Purkinje cell (primary cell): ENCODE results near the gene ABHD4. TPM values are rescaled to one million over a fixed set of nuclear protein-coding genes. Genes with fewer than 3 reads are reported as not detected.

Experiments used
- polyA plus RNA-seq: library from polyadenylated mRNA; unstranded; fragments of >200 nt; fragmentation: Nextera tagmentation; gene quantifications from 2 replicates; pipeline ENCODE4 v1.2.1, GENCODE V29; 2014

Gene ABHD4
- polyA plus RNA-seq, result 4.8 and 12.5 TPM in 2 replicates

GRCh38 chr14:22598099-22598895 is at the start of gene ABHD4:
Gene ABHD4, plus strand, starts transcription at chr14:22598300. Its CDS starts 7 bp downstream, at chr14:22598307.

GRCh38 chr14:22589096-22589839 is 8.8 kb upstream of the ABHD4 start, which contains the start of gene DAD1:
Gene DAD1, minus strand, starts transcription at chr14:22589224. Its CDS starts 67 bp downstream, at chr14:22589157.

GRCh38 chr14:22644305-22644635 is 46.2 kb downstream of the ABHD4 start, which contains the start of gene OR6J1:
Gene OR6J1, minus strand, starts transcription at chr14:22644352. Its CDS starts 9,541 bp downstream, at chr14:22634811.

Other genes with a start within 250 kb of the ABHD4 start
- gene DAD1, start 9.1 kb upstream of the ABHD4 start, polyA plus RNA-seq, result 1,040 and 1,054 TPM in 2 replicates
- not detected in 2 replicates for gene OR6J1, start 46.1 kb downstream of the ABHD4 start, polyA plus RNA-seq
- 55.5 and 76.9 TPM in 2 replicates for gene OXA1L, start 168.4 kb downstream of the ABHD4 start, polyA plus RNA-seq
- gene SLC7A7, start 217.1 kb downstream of the ABHD4 start, polyA plus RNA-seq, result not detected in 2 replicates
- 86.7 and 87.3 TPM in 2 replicates for gene MRPL52, start 231.6 kb downstream of the ABHD4 start, polyA plus RNA-seq
- gene MMP14, start 238.3 kb downstream of the ABHD4 start, polyA plus RNA-seq, result 3.8 and 4.0 TPM in 2 replicates